AG08396 (cell line): ENCODE results near the gene DAP3.
"Not testable (repeated sequence)": the region's sequence is repeated elsewhere in the genome, so short reads cannot be mapped to it uniquely, and the experiment has no call there.

Experiments used
- DNase-seq: peaks from one replicate; pipeline ENCODE4 v3.0.0; 2012; ENCODE audit warnings: low spot score, mixed read lengths

DAP3 gene

DNA sequence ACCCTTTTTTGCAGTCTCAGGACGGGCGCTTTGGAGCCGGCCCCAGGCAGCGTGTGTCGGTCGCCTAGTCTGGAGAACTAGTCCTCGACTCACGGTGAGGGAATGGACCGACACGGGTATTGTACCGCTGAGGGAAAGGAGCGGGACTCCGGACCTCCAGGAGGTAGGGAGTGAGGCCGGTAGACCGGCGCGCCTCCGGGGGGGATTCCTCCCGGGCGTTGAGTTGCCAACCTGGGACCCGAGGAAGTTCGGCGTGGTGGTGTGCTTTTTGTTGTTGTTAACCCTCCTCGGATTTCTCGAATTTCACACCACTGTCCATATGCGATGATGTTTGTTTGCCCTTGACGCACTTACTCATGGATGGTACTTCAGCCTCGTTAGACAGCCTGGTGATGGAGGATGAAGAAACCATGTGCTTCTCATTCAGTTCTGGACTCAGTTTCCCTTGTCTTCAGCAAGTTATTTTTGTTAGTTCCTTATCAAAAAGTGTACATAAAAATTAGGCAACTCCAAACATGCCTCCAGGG lies at the start of gene DAP3:
TSS of gene DAP3 (plus strand) at position 11 of the 527 bp plus-strand sequence. CDS start 20,689 bp downstream, outside the sequence.
- peak; percentile 92 for DNase-seq

DNA sequence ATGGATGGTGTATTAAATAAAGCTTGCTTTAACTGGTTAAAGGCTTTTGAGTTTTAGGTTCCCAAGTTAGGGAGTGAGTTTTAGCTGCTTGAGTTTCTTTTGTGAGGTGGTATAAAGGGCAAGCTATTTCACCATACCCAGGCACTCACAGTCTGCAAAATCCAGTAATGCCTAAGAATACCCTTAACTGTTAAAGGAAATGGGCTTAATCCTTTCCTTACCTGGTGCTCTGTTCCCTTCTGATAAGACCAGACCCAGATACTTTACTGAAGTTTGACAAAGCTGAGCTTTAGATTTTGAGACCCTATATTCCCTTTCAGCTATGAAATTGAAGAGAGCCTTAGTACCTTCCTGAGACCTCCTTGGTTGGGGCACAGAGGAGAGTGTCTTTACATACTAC lies 48.5 kb upstream of the DAP3 start:
- no peak for DNase-seq

DNA sequence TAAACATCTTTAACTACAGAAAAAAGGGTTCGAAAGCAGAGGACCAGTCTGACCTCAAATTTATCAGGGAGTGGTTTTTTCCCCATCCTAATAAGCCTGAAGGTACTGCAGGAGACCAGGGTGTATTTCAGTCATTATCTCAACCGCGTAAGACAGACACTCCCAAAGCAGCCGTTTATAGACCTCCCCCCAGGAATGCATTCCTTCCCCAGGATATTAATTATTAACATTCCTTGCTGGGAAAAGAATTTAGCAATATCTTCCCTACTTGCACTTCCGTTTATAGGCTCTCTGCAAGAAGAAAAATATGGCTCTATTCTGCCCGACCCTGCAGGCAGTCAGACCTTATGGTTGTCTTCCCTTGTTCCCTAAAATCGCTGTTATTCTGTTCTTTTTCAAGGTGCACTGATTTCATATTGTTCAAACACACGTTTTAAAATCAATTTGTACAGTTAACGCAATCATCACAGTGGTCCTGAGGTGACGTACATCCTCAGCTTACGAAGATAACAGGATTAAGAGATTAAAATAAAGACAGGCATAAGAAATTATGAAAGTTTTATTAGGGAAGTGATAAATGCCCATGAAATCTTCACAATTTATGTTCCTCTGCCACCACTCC lies 46.2 kb upstream of the DAP3 start:
- not testable (repeated sequence) for DNase-seq

DNA sequence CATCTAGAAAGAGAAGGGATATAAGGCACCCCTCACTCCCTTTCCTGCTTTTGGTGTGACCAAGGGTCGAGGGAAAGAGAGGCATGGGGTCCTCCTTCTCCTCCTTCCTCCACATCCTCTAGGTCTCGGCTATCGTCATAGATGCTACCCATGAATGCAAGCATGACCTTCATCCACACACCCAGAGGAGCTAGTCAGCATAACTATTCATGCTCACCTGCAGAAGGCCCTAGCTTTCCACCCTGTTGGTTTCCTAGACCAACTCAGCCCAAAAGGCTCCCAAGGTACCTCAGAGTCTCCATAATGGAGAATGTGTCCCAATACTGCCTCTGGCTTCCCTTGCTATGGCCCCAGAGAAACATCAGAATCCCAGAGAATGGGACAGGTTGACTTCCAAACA lies 45.7 kb upstream of the DAP3 start:
- DNase-seq = no peak

DNA sequence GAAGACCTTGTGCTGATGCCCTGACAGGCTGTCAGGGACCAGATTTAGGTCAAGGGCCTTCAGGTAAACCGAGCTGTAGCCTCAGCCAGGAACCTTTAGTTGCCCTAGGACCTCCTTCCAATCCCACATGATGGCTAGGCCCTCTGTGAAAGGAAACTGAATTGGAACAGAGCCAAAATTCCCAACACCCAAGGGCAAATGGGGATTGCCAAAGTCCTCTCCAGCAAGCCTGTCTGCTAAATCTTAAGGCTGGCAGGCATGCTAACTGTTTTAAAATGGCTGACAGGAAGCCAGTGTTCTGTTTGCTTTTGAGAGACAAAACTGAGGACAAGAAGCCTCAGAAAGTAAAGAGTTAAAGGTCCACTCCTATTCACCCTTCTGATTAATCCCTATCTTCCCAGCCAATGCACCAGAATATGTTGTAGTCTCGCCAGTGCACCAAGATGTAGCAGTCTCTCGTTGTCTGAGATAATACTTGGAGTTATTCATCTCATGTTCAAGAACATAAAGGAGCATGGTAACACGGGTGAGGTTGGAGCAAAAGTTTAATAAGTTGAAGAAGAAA lies 43.8 kb upstream of the DAP3 start:
- no peak for DNase-seq

DNA sequence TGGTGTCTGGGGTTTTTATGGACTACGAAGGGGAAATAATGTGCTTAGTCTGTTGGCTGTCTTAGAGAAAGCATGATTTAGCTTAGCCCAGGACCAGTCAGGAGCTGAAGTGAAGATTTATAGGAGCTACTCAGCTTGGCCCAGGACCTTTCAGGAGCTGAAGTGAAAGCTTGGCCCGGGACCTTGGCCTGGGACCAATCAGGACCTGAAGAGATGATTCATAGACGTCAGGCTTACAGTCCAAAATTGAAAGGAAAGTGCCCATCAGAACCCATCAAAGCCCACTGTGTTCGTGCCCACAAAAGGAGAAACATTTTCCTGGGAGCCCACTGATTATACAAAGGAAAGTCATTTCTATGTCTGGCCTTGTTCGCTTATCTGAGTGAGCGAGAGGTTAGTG lies 43.2 kb upstream of the DAP3 start:
- DNase-seq = peak; percentile 15

DNA sequence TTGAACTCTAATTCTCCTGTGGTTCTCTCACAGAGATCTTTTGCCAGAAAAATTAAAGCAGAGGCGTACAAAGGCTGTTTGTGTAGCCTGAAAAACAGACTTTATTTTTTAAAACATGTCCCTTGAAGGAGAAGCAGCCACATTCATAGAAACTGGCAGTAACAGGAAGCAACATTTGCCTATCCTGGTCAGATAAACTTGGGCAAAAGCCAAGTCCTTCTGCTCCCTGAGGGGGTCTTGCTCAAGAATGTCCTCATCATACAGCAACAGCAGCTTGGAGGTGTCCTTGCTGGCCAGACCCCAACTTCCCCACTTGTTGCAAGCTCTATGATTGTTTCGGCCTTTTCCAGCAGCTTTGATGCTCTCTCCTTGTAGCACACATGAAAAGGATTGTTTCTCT lies 42.6 kb upstream of the DAP3 start:
- no peak for DNase-seq

DNA sequence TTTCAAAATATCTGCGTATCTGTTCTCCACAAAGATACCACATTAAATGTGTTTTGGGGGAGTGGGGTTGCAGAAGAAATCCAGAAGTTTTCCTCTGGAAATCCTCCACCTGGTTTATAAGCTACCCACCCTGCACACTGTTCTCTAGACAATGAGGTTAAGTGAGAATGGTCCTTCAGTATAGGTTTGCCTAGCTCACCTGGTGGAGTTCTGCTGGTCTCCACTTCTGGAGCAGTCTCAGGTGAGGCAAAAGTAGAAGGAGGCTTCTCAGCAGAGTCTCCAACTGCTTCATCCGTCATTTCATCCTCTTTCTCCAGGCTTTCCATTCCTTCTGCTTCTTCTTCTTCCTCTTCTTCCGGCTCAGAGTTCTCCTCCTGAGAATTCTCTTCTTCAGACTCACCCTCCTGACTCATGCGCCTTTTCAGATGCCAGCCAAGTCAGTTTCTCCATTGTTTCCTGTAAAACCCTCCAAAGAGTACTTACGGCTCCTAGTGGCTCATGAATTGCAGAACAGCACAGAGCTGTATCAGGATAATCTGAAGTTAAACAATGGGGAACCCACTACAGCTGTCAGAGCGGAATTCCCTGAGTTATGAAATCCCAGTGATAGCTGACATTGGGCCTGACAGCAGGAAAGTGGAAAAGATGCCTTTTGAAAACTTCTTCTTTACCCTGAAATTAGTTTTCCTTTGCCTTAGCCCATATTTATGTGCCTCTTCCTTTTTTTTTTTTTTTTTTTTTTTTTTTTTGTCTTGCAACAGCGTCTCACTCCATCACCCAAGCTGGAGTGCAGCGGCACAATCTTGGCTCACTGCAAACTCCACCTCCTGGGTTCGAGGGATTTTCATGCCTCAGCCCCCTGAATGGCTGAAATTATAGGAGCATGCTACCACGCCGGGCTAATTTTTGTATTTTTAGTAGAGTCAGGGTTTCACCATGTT lies 40.4 kb upstream of the DAP3 start:
- DNase-seq = peak; percentile 64

DNA sequence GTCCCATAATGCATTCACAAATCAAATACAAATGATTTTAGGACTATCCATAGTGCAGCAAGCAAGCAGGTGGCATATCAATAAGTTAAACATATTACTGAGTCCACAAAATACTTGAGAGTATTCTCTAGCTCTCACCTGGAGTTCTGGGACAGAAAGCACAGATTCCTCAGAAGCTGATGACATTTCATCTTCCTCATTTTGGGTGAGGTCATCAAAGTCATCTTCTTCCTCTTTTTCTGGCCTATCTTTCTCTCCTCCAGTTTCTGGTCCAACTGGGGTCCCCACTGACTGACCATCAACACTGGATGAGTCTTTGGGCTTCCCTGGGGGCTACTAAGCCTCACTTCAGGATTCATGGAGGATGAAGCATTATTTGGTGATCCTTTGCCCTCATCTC lies 39.2 kb upstream of the DAP3 start:
- DNase-seq = no peak

DNA sequence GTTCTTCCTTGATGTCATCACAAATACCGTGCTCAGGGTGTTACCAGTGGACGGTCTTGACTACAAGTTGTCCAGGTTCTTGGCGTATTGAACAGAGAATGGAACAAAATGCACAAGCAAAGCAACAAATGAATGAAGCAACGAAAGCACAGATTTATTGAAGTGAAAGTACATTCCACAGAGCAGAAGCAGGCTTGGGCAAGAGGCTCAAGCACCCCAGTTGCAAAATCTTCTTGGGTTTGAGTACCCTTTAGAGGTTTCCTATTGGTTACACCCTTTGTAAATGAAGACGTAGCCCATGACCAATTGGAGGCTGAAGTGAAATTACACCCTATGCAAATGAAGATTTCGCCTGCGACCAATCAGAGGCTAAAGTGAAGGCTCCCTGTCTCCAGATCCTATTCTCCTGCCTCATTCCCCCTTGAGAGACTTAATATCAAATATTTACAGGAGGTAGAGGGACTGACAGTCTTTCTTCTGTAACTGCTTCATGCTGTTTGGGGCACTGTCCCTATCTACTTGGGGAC lies 38.6 kb upstream of the DAP3 start:
- DNase-seq = no peak

DNA sequence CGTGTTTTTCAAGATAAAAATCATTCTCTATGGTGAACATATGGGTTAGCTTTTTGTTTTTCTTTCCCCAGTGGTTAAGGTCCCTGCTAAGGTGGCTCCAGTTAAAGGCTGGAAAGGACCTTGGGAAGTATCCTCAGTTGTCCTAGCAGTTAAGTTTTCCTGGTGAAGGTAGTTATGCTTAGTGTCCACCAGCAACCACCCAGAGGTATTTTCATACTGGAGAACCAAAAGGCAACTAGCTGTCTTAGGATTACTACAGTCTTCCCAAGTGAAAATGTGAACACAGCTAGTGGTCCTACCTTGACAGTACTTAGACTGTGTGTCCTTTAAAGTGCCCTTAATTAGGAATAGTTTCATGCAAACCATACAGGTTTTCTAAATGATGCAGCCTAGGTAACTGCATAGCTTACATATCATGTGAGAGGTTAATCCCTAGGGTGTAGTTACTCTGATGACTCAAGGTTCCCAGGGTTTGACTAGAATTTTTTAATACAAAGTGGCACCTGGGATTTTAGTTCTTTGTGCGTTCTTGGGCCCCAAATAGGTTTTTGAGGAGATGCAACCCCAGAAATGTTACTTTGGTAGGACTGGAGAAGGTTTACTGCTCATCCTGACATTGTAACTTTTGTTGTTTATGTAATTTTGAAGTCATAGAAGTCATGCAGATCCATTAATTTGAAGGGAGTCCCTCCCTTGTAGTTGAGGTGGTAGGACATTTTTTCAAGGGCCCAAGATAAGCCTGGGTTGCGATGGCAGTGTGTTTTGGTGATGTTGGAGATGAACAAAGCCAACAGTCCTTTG lies 36.8 kb upstream of the DAP3 start:
- DNase-seq = no peak

DNA sequence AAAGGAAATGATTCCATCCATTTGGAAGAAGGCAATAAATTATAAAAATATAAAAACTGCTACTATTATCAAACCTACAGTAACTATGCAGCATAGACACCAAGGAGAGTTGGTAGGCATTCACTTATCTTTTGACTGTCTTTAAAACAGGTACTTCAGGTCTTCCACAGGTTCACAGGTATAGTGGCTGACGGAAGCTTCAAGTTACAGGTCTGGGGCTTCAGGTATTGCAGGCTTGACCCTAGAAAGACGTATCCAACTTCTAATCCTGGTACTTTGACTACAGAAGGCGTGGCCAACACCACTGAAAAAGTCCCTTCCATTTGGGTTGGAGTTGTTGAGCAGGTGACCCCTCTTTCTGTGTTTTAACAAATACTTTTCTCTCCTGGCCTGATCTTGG lies 35.9 kb upstream of the DAP3 start:
- no peak for DNase-seq

DNA sequence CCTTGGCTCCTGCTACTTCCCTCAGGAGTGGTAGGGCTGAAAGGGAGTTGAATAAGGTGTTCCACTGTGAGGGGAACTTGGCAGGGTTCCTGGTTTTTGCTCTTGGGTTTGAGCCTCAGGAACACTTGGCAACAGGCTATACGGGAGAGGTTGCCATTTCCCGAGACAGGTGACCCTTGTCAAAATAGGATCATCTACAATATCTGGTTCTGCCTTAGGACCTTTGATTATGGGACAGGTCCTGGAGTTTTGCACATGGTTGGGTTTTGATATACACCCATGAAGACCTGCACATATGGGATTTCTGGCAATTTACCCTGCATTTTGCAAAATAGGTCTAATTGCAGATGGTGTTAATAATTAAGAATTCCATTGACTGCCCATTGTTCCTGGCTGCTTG lies 31.4 kb upstream of the DAP3 start:
- DNase-seq = no peak

DNA sequence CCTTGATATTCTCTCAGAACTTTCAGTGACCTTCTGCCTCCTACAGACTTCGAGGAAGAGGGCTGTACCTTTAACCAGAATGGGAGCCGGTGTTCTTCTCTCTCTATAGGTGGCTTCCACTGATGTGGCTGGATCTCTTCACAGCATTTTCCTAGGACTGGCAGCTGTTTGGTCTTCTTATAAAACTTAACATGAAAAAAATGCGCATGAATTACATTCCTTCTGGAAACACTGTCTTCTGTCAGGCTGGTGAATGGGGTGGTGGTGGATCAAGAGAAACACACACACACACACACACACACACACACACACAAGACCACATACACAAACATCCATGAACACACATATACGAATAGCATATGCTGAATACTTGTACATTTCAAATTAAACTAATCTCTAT lies 27.7 kb upstream of the DAP3 start:
- not testable (repeated sequence) for DNase-seq

DNA sequence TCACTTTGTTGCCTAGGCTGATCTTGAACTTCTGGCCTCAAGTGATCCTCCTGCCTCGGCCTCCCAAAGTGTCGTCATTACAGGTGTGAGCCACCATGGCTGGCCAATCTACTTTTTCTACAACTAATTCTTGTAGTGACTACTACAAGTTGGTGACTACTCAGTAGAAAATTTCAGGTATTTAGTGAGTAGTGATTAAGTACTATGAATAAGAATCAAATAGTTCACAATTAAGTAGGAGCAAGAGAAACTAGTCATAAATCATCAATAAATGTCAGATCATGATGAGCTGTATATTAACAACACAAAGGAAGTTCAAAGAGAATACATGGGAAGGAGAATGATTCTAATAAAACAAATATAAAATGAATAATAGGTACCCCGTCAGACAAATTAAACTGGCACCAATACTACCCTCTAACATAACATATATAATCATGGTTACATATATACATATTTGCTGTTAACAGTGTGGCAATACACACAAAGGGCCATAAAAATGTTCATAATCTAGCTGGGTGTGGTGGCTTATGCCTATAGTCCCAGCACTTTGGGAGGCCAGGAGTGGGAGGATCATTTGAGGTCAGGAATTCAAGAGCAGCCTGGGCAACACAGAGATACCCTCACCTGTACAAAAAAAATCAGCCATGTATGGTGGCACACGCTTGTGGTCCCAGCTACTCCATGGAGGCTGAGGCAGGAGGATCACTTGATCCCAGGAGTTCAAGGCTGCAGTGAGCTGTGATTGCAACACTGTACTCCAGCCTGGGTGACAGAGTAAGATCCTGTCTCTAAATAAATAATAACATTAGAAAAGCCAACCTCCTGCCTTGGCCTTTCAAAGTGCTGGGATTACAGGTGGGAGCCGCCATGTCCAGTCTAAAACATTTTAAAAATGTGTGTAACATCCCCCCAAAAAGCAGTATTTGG lies 19.4 kb upstream of the DAP3 start:
- DNase-seq = no peak

DNA sequence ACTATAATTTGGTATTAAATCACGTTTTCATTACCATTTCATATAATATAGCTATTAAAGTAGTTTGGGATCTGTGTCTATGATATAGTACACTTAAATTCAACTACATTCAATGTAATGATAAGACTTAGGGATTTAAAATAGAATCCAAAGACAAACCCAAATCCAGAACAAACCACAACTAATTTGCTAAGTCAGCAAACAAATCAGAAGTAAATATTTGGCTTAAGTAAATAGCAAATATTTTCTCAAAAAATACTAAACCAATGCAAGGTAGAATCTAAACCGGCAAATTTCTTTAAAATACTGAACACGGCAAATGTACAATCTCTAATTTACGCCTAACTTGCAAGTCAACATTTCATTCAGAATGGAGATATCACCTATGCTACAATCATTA lies 17.1 kb upstream of the DAP3 start:
- no peak for DNase-seq

DNA sequence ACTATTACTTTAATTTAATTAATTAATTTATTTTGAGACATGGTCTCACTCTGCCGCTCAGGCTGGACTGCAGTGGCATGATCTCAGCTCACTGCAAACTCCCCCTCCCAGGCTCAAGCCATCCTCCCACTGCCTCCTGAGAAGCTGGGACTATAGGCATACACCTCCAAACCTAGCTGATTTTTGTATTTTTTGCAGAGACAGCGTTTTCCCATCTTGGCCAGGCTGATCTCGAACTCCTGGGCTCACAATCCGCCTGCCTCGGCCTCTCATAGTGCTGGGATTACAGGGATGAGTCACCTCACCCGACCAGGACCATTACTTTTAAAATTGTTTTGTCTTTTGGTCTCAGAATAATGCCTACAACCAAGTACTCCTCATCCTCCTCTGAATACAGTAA lies 15.9 kb upstream of the DAP3 start:
- no peak for DNase-seq

DNA sequence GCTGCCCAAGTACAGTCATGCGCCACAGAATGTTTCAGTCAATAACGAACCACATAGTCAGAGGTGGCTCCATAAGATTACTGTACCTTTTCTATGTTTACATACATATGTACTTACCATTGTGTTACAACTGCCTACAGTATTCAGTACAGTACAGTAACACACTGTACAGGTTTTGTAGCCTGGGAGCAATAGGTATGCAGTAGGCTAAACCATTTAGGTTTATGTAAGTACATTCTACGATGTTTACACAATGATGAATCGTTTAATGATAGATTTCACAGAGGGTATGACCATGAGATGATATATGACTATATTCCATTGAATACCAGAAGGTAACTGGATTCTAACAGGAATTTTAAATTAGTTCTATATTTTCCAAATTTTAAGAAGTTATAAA lies 10.9 kb upstream of the DAP3 start:
- no peak for DNase-seq

DNA sequence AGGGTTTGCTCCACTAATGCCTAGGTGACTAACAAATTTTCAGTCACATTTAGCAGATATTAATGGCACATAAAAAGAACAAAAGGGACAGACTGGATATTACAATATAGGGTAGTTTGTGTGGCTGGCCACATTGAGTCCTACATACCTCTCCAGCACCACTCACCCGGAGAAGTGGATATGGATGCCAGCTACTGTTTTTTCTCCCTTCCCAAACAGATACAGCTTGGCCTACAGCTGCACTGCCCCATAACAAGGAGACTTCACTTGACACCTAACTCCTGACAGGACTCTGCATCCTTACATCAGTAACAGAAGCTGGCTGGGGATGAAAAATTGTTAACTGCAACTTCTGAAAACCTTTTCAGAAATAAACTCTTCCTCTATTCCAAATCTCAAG lies 9.9 kb upstream of the DAP3 start:
- not testable (repeated sequence) for DNase-seq

DNA sequence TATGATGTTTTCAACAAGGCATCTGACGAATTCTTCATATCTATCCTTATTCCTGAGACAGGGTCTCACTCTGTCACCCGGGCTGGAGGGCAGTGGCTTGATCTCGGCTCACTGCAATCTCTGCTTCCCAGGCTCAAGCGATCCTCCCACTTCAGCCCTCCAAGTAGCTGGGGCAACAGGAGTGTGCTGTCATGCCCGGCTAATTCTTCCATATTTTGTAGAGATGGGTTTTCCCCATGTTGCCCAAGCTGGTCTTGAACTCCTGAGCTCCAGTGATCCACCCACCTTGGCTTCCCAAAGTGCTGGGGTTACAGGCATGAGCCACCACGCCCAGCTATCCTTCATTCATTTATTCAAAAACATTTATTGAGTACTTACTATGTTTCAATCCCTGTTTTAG lies 8.4 kb upstream of the DAP3 start:
- DNase-seq = no peak

DNA sequence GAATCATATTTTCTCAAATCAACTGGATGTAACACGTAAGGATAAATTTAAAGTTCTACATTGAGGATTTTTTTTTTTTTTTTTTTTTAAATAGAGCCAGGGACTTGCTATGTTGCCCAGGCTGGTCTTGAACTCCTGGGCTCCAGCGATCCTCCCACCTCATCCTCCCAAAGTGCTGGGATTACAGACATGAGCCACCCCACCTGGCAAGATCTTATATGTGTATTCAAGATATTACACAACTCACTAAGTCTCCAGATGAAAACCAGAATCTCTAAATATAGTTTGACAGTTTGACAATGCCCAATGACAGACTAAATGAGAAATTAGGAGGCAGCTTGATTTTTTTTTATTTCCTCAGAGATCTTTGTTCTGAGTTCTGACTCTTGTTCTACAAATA lies 7.1 kb upstream of the DAP3 start:
- DNase-seq = no peak
